ENCODE results near the gene OMD.

Gene OMD

DNA sequence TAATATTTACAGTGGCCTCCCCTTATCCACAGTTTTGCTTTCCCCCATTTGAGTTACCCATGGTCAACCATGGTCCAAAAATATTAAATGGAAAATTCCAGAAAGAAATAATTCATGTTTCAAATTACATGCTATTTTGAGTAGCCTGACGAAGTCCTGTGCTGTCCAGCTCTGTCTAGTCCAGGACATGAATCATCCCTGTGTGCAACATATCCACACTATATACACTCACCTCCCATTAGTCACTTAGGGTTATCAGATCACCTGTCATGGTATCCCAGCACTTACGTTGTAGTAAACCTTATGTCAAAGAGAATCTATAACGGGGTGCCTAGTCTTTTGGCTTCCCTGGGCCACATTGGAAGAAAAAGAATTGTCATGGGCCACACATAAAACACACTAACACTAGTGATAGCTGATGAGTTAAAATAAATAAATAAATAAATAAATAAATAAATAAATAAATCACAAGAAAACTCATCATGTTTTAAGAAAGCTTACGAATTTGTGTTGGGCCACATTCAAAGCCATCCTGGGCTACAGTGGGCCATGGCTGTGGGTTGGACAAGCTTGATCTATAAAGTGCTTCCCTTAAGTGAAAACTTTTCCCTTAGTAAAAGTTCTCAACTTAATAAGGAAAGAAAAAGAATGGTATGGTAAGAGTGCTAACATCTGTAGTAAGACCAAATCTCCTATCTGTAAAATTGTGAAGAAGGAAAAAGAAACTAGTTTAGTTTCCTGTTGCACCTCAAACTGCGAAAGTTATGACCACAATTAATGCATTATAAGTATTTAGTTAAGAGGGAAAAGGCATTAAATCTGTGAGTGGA lies 15.9 kb upstream of the OMD start:
- Histone ChIP-seq H3K27me3 (no peaks in the 10 kb centered on the region), H3K36me3 (no peaks in the 10 kb centered on the region), H3K9me3 (no peaks in the 10 kb centered on the region), H3K4me1 (peaks cover 0 to 22% (median 3%) of the 10 kb centered on the region in 4 donors), H3K27ac (peak overlapping the region in 1 of 2 donors; percentile 14), H3K4me3 (no peak overlapping the region)
- intact Hi-C loops (cut with DNase I; ENCODE audit: low total_unique reads): loop anchor here (5.0 kb wide), 1 partner anchor 98 kb away; no protein-coding TSS in a partner anchor
- TF ChIP-seq, protein P1, sequence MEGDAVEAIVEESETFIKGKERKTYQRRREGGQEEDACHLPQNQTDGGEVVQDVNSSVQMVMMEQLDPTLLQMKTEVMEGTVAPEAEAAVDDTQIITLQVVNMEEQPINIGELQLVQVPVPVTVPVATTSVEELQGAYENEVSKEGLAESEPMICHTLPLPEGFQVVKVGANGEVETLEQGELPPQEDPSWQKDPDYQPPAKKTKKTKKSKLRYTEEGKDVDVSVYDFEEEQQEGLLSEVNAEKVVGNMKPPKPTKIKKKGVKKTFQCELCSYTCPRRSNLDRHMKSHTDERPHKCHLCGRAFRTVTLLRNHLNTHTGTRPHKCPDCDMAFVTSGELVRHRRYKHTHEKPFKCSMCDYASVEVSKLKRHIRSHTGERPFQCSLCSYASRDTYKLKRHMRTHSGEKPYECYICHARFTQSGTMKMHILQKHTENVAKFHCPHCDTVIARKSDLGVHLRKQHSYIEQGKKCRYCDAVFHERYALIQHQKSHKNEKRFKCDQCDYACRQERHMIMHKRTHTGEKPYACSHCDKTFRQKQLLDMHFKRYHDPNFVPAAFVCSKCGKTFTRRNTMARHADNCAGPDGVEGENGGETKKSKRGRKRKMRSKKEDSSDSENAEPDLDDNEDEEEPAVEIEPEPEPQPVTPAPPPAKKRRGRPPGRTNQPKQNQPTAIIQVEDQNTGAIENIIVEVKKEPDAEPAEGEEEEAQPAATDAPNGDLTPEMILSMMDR (IDR thresholded peaks at IDR 0.05): no peak
- no peak for DNase-seq

DNA sequence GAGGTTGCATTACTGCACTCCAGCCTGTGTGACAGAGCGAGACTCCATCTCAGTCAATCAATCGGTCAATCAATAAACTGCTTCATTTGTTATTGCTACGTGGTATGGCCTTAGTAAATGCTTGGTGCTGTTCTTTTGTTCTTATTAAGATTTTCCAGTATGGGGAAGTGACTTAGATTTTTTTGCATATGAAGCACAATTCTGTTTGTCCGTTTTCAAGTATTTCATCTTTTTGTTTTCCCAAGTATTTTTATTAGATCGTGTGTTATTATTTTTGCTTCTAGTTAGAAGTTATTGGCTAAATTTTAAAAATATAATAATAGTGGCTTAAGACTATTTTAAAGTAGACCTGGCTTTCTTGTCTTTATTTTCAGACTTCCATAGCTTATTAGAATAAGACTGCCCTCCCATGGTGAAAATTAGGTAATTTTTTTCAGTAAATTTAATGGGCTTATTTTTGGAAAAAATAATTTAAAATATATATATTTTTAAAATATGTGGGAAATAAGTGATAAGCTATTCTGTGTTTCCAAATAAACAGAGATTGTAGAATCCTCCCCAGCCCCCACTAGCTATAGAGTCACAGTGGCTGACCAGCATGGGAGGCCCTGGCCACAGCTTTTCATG lies 14.7 kb upstream of the OMD start:
- peak overlapping the region in 1 of 2 donors; percentile 14 for H3K27ac ChIP-seq
- no peak overlapping the region for H3K4me3 ChIP-seq
- no peaks in the 10 kb centered on the region for H3K9me3 ChIP-seq
- peaks cover 0 to 22% (median 3%) of the 10 kb centered on the region in 4 donors for H3K4me1 ChIP-seq
- no peak for DNase-seq
- no peaks in the 10 kb centered on the region for H3K27me3 ChIP-seq
- intact Hi-C loops (cut with DNase I; ENCODE audit: low total_unique reads): loop anchor here (5.0 kb wide), 1 partner anchor 97 kb away; no protein-coding TSS in a partner anchor
- TF ChIP-seq, protein P1 (IDR thresholded peaks at IDR 0.05): peak in 1 of 2 experiments; percentile 39
- no peaks in the 10 kb centered on the region for H3K36me3 ChIP-seq

DNA sequence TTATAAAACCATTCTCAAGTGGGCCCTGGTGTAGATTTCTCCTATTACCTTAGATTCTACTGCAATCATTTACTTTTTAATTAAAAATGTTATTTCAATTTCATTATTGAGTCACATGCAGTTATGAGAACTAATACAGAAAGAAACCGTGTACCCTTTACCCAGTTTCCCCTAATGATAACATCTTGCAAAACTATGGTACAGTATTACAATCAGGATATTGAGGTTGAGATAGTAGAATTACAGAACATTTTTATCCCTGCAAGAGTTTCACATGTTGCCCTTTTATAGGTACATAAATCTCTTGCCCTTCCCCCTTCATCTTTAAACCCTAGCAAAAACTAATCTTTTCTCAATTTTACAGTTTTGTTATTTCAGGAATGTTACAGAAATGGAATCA lies 11.0 kb upstream of the OMD start:
- Histone ChIP-seq H3K4me3 (no peak overlapping the region), H3K27ac (no peak overlapping the region), H3K27me3 (no peaks in the 10 kb centered on the region), H3K9me3 (no peaks in the 10 kb centered on the region), H3K4me1 (peaks cover 0 to 18% (median 3%) of the 10 kb centered on the region in 4 donors), H3K36me3 (no peaks in the 10 kb centered on the region)
- no peak for DNase-seq
- TF ChIP-seq, protein P1 (IDR thresholded peaks at IDR 0.05): no peak
- intact Hi-C loops (cut with DNase I; ENCODE audit: low total_unique reads): loop anchor here (5.0 kb wide), 1 partner anchor 93 kb away; no protein-coding TSS in a partner anchor

DNA sequence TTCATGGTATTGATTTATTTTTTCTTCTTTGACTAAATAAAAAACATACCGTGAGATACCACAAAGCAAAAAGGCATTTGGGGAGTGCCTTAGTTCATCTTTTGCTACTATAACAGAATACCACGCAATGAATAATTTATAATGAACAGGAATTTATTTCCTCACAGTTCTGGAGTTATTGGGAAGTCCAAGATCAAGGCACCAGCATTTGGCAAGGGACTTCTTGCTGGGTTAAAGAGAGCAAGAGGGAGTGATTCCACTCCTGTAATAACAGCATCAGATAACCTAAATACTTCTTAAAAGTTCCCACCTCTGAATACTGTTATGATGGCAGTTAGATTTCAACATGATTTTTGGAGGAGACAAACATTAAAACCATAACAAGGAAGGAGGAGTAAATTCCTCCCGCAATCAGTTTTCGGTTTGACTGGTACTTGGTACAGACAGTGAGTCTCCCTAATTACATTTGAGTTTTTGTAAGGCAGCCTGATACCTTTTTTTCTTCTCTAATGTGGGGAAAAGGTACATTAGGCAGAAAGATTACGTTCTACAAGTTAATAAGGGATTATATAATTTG lies 8.8 kb upstream of the OMD start:
- intact Hi-C loops (cut with DNase I; ENCODE audit: low total_unique reads): no loop called here
- no peaks in the 10 kb centered on the region for H3K4me1 ChIP-seq
- no peak overlapping the region for H3K27ac ChIP-seq

DNA sequence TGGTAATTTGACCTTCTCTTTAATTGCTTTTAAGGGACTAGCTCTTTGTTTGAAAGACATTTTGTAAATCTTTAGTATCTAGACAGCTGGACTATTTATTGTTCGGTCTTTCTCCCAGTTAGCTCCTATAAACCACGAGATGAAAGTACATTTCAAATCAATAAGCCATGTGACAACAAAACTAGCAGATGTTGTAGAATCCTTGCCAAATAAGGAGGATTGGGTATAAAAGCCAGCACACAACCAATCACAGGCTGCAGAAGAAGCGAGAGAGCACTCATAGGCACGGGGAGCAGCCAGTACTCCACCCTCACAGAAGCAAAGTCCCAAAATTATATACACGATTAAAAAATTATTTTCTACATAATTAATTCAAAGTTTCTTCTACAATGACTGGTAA lies 8.1 kb upstream of the OMD start:
- H3K36me3 ChIP-seq: no peaks in the 10 kb centered on the region
- no peak for DNase-seq
- no peak overlapping the region for H3K27ac ChIP-seq
- no peak overlapping the region for H3K4me3 ChIP-seq
- no peaks in the 10 kb centered on the region for H3K4me1 ChIP-seq
- intact Hi-C loops (cut with DNase I; ENCODE audit: low total_unique reads): no loop called here
- TF ChIP-seq, protein P1 (IDR thresholded peaks at IDR 0.05): no peak
- no peaks in the 10 kb centered on the region for H3K9me3 ChIP-seq
- H3K27me3 ChIP-seq: no peaks in the 10 kb centered on the region

More for the DNA sequence above, 8.8 kb upstream of the OMD start:
- no peak overlapping the region for H3K4me3 ChIP-seq
- H3K9me3 ChIP-seq: no peaks in the 10 kb centered on the region
- H3K27me3 ChIP-seq: no peaks in the 10 kb centered on the region
- TF ChIP-seq, protein P1 (IDR thresholded peaks at IDR 0.05): no peak
- DNase-seq: no peak
- H3K36me3 ChIP-seq: no peaks in the 10 kb centered on the region
